Activated naive CD4-positive, alpha-beta T cell treated with anti-CD3 and anti-CD28 coated beads, Interleukin-2, amount 10 ng/mL, durations not matched to agents 7 days and 5 days (primary cell): ENCODE measurements around the gene MROH7.

Experiments
- CTCF ChIA-PET: fragments of 350-600 bp; sonication (Branson Sonifier 250); formaldehyde crosslinking; loops from one replicate; lab custom pipeline; 2021; ENCODE audit warnings: antibody characterized with exemption; lab: Charles Lee
- DNase-seq: peaks from one replicate; pipeline ENCODE4 v3.0.0-alpha.2; 2020
- H3K27ac Mint-ChIP-seq: one replicate; pipeline ENCODE4 v1.8.0; 2021; ENCODE audit warnings: mild to moderate bottlenecking, moderate library complexity, mixed read lengths
- H3K27me3 Mint-ChIP-seq: one replicate; pipeline ENCODE4 v1.8.0; 2021; ENCODE audit warnings: mild to moderate bottlenecking, mixed read lengths
- H3K36me3 Mint-ChIP-seq: one replicate; pipeline ENCODE4 v1.8.0; 2021; ENCODE audit warnings: mixed read lengths
- H3K4me1 Mint-ChIP-seq: one replicate; pipeline ENCODE4 v1.8.0; 2021; ENCODE audit warnings: mixed read lengths
- H3K4me3 Mint-ChIP-seq: one replicate; pipeline ENCODE4 v1.8.0; 2021; ENCODE audit warnings: mild to moderate bottlenecking, moderate library complexity, mixed read lengths
- H3K9me3 Mint-ChIP-seq: one replicate; pipeline ENCODE4 v1.8.0; 2021; ENCODE audit warnings: mixed read lengths

MROH7 gene

DNA sequence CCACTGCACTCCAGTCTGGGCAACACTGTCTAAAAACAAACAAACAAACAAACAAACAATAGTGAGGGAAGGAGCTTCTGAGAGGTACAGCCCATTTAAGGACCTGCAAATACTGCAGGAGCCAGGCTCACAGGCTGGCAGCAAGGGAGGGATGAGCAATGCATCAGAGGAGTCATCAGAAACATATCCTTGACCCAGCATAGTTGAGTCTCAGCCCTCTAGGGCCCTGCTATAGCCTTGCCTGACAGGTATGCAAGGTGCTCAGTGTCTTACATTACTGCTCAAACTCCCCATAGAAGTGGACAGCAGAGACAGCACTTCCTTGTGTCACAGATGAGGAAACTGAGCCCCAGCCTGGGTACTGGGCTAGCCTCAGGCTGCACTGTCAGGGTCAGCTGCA lies 66.8 kb downstream of the MROH7 start:
- Mint-ChIP-seq H3K4me3 (no peak overlapping the region), H3K27ac (no peak overlapping the region), H3K36me3 (no peaks in the 10 kb centered on the region), H3K9me3 (no peaks in the 10 kb centered on the region), H3K27me3 (peaks cover 4% of the 10 kb centered on the region), H3K4me1 (no peaks in the 10 kb centered on the region)
- DNase-seq, result no peak
- CTCF ChIA-PET, result no interaction called here

DNA sequence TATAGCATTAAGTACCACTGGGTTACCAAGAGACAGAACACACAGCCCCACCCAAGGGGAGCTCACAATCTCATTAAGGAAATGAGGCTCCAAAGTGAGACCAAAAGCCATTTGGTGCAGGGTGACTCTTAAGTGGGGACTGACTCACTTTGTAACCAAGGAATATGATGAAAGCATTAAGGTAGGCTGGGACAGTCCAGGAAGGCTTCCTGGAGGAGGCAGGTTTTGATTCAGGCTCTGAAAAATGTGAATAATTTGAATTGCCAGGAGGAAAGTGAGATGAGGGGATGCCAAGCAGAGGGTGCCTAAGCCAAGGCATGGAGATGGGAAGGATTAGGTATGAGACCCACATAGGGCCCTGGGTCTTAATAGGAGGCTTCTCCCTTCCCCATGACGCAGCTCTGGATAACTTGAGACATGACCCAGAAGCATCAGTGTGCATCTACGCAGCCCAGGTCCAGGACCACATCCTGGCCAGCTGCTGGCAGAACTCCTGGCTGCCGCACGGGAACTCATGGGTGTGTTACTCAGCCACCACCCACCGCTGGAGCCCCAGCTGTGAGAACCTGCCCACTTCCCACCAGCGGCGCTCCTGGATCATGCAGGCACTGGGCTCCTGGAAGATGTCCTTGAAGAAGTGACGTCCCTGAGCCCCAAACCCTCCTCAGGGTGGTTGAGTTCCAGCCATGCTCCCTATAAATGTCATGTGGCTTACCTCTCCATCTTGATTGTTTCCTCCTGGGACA lies 68.1 kb downstream of the MROH7 start:
- Mint-ChIP-seq H3K27ac (no peak overlapping the region), H3K4me1 (no peaks in the 10 kb centered on the region), H3K36me3 (no peaks in the 10 kb centered on the region), H3K27me3 (peaks cover 11% of the 10 kb centered on the region), H3K4me3 (no peak overlapping the region), H3K9me3 (no peaks in the 10 kb centered on the region)
- CTCF ChIA-PET, result no interaction called here
- no peak for DNase-seq

DNA sequence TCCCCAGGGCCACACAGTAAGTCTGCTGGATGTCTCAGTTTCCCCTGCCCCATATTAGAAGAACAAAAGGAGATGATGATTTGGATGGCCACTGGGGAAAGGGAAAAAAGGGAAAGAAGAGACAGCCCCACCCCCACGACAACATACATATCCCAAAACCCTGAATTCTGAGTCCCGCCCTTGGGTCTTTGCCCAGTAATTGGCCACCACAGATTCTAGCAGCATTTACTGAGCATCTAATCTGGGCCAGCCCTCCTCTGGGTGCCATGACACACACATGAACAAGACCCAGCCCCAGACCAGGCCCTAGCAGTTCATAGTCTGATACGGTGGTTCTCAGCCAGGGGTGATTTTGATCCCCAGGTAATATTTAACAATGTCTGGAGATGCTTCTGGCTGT lies 68.8 kb downstream of the MROH7 start:
- Mint-ChIP-seq H3K4me1 (peaks cover 5% of the 10 kb centered on the region), H3K27me3 (peaks cover 11% of the 10 kb centered on the region), H3K9me3 (no peaks in the 10 kb centered on the region), H3K36me3 (no peaks in the 10 kb centered on the region), H3K27ac (no peak overlapping the region), H3K4me3 (no peak overlapping the region)
- CTCF ChIA-PET, result no interaction called here
- DNase-seq, result no peak

DNA sequence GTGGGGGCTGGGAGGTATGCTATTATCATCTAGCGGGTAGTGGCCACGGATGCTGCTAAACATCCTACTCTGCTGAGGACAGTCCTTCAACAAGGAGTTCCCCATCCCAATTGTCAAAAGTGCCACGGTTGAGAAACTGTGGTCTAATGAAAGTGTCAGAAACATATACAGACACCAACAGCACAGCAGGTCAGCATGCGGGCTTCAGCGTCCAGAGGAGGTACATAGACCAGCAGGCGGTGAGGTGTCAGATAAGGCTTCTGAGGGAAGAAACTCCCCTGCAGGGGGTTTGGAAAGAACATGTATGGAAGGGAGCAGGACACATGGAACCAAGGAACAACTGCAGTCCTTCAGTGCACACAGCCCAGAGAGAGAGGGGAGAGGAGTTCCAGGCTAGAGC lies 69.3 kb downstream of the MROH7 start:
- Mint-ChIP-seq H3K4me1 (peaks cover 6% of the 10 kb centered on the region), H3K4me3 (no peak overlapping the region), H3K27me3 (peaks cover 11% of the 10 kb centered on the region), H3K27ac (no peak overlapping the region), H3K9me3 (no peaks in the 10 kb centered on the region), H3K36me3 (no peaks in the 10 kb centered on the region)
- DNase-seq, result no peak
- CTCF ChIA-PET, result no interaction called here

DNA sequence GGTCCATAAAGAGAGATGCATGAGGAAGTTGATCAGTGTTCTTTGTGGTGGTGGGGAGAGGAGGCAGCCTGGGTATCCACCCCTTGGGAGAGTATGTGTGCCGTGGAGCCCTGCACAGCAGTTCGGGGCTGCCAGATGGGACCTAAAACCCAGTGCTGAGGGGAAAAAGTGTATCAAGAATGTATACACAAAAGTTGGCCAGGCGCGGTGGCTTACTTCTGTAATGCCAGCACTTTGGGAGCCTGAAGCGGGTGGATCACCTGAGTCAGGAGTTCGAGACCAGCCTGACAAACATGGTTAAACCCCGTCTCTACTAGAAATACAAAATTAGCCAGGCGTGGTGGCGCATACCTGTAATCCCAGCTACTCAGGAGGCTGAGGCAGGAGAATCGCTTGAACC lies 70.0 kb downstream of the MROH7 start:
- H3K4me1 Mint-ChIP-seq, result peaks cover 12% of the 10 kb centered on the region
- H3K4me3 Mint-ChIP-seq, result no peak overlapping the region
- no peaks in the 10 kb centered on the region for H3K36me3 Mint-ChIP-seq
- peaks cover 11% of the 10 kb centered on the region for H3K27me3 Mint-ChIP-seq
- no peaks in the 10 kb centered on the region for H3K9me3 Mint-ChIP-seq
- no peak overlapping the region for H3K27ac Mint-ChIP-seq
- DNase-seq, result no peak
- CTCF ChIA-PET, result no interaction called here

DNA sequence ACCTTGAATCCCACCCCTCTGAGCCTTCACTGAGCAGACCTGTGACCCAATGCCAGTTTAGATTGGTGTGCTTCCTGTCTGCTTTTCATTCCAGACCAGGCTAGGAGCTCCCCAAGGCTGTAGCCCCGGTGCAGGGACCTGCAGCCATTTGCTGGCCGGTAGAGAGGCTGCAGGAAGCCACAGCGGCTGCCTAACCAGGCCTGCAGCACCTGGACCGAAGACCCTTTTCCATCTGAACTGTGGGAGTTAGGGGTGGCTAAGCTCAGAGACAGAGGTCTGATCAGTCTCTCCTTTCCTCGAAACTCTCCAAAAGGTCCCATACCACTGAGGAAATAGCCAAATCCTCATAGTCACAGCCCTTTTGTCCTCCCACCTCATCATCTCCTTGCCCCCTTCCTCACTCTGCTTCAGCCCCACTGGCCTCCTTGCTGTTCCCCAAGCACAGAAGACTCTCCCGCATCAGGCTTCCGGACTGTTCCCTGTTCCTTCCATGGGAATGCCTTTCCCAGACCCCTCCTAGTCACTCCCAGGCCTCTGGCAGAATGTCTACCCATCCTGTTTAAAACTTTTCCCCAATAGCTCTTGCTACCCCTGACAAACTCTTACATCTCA lies 73.4 kb downstream of the MROH7 start:
- Mint-ChIP-seq H3K9me3 (no peaks in the 10 kb centered on the region), H3K27me3 (peaks cover 11% of the 10 kb centered on the region), H3K36me3 (peaks cover 14% of the 10 kb centered on the region), H3K4me3 (peak overlapping the region; percentile 86), H3K27ac (peak overlapping the region; percentile 24), H3K4me1 (peaks cover 28% of the 10 kb centered on the region)
- DNase-seq, result no peak
- CTCF ChIA-PET, result interaction anchor here (1.6 kb wide), 1 partner anchor 86 kb away, joined by 9 read pairs; the partner anchor contains the start of gene TTC22

DNA sequence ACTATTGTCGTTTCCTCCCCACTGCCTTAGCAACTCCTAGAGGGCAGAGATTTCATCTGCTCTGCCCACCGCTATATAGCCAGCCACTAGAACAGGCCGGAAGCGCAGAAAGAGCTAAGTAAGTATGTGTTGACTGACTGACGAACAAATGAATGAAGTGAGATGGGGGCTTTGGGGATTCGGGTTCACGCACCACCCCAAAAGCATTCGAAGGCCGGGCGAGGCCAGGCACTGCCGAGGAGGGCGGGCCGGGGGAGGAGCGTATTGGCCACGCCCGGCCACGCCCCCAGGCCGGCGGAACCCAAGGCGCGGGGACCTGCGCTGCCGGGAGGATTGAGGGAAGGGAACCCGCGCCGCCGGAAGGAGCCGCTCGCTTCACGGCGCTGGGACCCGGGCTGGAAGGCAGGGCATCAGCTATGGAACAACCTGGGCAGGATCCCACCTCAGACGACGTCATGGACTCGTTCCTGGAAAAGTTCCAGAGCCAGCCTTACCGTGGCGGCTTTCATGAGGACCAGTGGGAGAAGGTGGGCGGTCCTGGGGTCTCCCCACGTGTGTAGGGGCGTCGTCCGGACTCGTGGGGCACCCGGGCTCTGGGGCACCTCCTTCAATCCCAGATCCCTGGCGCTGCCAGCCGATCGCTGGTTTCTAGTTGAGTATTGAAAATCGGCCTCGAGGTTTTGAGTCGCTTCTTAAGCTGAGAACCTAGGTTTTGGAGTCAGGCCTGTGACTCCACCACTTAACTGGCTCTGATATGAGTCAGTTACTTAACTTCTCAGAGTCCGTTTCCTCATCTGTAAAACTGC lies 74.1 kb downstream of the MROH7 start, which contains the start of gene TTC4:
Gene TTC4 (plus strand): TSS at position 369 of the 806 bp plus-strand sequence. CDS start 48 bp downstream, at position 417.
- H3K36me3 Mint-ChIP-seq, result peaks cover 14% of the 10 kb centered on the region
- CTCF ChIA-PET, result interaction anchor here (1.6 to 2.4 kb wide), 2 partner anchors 85 to 86 kb away, joined by 9 to 11 read pairs; partner anchors contain the start of gene TTC22
- H3K27me3 Mint-ChIP-seq, result peaks cover 11% of the 10 kb centered on the region
- peak; percentile 84 for DNase-seq
- H3K4me3 Mint-ChIP-seq, result peak within 1 kb of the TSS; percentile 86
- peak within 1 kb of the TSS; percentile 24 for H3K27ac Mint-ChIP-seq
- peaks cover 28% of the 10 kb centered on the region for H3K4me1 Mint-ChIP-seq
- H3K9me3 Mint-ChIP-seq, result no peaks in the 10 kb centered on the region

DNA sequence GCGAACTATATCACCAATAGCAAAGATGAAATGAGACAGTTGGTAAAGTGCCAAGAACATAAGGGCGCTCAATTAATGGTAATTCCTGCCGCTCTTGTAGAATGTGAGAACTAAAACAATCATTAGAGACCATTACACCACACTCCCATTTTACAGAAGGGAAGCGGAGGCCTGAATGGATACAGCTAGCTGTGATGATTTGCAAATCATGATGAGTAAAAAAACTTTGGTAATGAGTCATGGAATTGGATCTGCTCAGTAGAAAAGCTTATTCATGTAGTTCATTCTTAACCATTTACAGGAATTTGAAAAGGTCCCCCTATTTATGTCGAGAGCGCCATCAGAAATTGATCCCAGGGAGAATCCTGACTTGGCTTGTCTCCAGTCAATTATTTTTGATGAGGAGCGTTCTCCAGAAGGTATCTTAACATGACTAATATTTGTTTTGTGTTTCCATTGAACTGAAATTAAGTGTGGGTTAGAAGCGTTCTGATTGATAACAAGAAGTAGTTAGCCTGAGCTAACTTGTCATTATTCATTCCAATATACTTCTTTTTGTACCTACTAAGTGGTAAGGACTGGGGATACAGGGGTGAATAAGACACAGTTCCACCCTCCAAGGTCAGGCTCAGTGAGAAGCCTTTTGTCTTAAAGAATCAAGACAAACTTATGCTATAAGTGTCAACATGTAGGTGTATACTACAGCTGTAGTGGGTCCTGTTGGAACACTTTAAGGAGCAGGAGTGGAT lies 74.9 kb downstream of the MROH7 start:
- peak overlapping the region; percentile 86 for H3K4me3 Mint-ChIP-seq
- peaks cover 28% of the 10 kb centered on the region for H3K4me1 Mint-ChIP-seq
- H3K27ac Mint-ChIP-seq, result peak overlapping the region; percentile 24
- peaks cover 11% of the 10 kb centered on the region for H3K27me3 Mint-ChIP-seq
- no peak for DNase-seq
- H3K9me3 Mint-ChIP-seq, result no peaks in the 10 kb centered on the region
- CTCF ChIA-PET, result interaction anchor here (2.4 kb wide), 1 partner anchor 84 kb away, joined by 11 read pairs; the partner anchor contains the start of gene TTC22
- H3K36me3 Mint-ChIP-seq, result peaks cover 14% of the 10 kb centered on the region

DNA sequence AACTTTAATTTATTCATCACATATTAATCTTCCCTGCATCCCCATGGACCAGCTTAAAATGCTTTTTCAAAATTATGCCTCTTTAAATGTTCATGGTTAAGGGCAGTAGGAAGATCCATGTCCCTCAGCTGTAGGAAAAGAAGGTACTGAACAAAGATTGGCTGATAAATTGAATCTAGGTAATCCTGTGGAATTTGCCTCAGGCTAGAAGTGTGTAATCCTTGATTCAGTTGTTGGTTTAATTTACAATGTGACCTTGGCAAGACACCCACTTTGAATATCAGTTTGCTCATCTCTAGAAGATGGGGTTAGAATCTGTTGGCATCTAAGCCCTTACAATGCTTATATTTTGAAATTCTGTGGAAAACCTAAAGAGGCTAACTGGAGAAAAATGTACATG lies 80.1 kb downstream of the MROH7 start:
- Mint-ChIP-seq H3K27me3 (no peaks in the 10 kb centered on the region), H3K36me3 (peaks cover 50% of the 10 kb centered on the region), H3K9me3 (no peaks in the 10 kb centered on the region), H3K4me1 (peaks cover 15% of the 10 kb centered on the region), H3K4me3 (no peak overlapping the region), H3K27ac (no peak overlapping the region)
- DNase-seq, result no peak
- CTCF ChIA-PET, result interaction anchor here (0.7 kb wide), 1 partner anchor 1833 kb away, joined by 3 read pairs; no protein-coding TSS in a partner anchor

DNA sequence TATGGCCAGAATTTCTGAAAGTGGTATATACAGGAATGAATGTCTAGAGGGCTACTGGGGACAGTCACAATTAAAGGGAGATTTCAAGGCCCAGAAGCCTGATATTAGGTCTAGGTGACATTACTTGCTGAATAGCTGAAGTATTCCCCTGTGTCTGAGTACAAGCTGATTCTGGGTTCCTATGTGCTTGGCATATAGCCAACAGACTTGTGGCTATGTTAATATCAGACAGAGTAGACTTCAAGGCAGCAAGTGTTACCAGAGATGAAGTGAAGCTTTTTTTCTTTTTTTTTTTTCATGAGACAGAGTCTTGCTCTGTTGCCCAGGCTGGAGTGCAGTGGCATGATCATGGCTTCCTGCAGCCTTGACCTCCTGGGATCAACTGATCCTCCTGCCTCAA lies 82.4 kb downstream of the MROH7 start:
- Mint-ChIP-seq H3K4me3 (no peak overlapping the region), H3K9me3 (no peaks in the 10 kb centered on the region), H3K27ac (no peak overlapping the region), H3K4me1 (peaks cover 4% of the 10 kb centered on the region), H3K27me3 (no peaks in the 10 kb centered on the region), H3K36me3 (peaks cover 54% of the 10 kb centered on the region)
- CTCF ChIA-PET, result no interaction called here
- no peak for DNase-seq

DNA sequence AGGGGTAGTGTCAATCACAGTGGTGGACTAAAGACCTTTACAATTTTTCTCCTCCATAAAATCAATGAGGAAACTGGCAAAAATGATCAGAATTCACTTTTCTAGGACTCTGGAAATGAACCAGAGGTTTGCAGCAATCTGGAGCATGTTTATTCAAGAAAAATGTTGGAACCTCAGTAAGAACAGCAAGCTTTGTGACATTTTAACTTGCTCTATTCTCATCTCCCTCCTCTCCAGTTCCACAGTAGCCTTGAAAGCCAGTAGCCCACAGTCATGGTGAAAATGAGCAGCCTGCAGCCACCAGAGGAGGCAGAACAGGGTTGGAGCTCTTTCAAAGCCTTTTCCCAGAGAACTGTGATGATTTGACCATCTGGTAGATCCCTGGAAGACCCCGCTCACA lies 83.2 kb downstream of the MROH7 start:
- Mint-ChIP-seq H3K4me3 (no peak overlapping the region), H3K36me3 (peaks cover 51% of the 10 kb centered on the region), H3K27me3 (no peaks in the 10 kb centered on the region), H3K27ac (no peak overlapping the region), H3K4me1 (no peaks in the 10 kb centered on the region), H3K9me3 (no peaks in the 10 kb centered on the region)
- CTCF ChIA-PET, result no interaction called here
- no peak for DNase-seq

DNA sequence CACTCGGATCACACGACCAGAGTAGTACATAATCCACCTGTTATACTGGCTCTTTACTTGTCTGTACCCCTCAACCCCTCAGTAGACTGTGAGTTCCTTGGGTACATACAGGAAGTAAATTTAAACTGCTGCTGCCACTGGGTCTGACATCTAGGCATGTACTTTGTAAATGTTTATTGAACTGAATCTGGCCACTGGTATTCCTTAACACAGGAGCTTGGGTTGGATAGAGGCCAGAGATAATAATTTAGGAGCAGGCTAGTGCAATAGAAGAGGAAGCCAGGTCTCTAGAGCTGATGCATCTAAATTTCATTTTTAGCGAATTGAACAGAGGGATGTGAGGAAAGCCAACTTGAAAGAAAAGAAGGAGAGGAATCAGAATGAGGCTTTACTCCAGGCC lies 86.4 kb downstream of the MROH7 start:
- CTCF ChIA-PET, result no interaction called here
- no peak overlapping the region for H3K4me3 Mint-ChIP-seq
- no peaks in the 10 kb centered on the region for H3K4me1 Mint-ChIP-seq
- H3K27ac Mint-ChIP-seq, result no peak overlapping the region
- H3K27me3 Mint-ChIP-seq, result no peaks in the 10 kb centered on the region
- no peaks in the 10 kb centered on the region for H3K9me3 Mint-ChIP-seq
- no peak for DNase-seq
- peaks cover 52% of the 10 kb centered on the region for H3K36me3 Mint-ChIP-seq

DNA sequence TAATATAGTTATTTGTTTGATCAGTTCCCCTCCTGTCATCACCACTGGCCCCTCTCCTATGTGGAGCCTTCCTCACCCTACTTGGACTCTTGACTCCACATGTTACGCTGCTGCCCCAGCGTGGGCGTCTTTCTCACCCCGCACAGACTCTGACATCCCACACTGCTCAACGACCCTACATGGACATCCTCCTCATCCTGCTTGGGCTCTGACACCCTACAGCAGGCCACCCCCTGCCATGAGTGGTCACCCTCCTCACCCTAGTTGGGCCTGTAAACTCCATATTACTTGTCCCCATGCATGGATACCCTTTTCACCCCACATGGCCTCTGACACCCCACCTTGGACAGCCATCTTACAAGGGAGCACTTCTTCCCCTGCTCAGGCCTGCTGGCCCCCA lies 95.1 kb downstream of the MROH7 start:
- Mint-ChIP-seq H3K36me3 (peaks cover 34% of the 10 kb centered on the region), H3K27ac (no peak overlapping the region), H3K4me1 (no peaks in the 10 kb centered on the region), H3K9me3 (no peaks in the 10 kb centered on the region), H3K27me3 (no peaks in the 10 kb centered on the region), H3K4me3 (no peak overlapping the region)
- no peak for DNase-seq
- CTCF ChIA-PET, result no interaction called here

DNA sequence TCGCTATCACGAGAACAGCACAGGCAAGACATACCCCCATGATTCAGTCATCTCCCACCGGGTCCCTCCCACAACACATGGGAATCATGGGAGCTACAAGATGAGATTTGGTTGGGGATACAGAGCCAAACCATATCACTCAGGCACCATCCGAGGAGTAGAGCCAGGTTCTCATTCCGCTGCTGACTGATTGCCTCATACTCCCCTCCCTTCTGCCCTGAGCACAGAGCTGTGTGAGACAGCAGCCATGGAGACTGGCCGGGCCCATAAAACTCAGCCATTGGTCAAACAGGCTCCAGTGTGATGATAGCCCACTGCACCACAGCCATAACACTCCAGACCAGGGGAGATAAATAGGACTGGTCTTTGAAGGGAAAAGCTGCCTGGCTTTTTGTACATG lies 96.7 kb downstream of the MROH7 start:
- no peak for DNase-seq
- H3K4me3 Mint-ChIP-seq, result no peak overlapping the region
- H3K36me3 Mint-ChIP-seq, result peaks cover 39% of the 10 kb centered on the region
- H3K9me3 Mint-ChIP-seq, result no peaks in the 10 kb centered on the region
- CTCF ChIA-PET, result no interaction called here
- H3K4me1 Mint-ChIP-seq, result no peaks in the 10 kb centered on the region
- no peaks in the 10 kb centered on the region for H3K27me3 Mint-ChIP-seq
- H3K27ac Mint-ChIP-seq, result no peak overlapping the region
